ENCODE measurements around the gene SINHCAF. TPM values are rescaled to one million over a fixed set of nuclear protein-coding genes. Genes with fewer than 3 reads are reported as not detected.

Gene SINHCAF
- total RNA-seq, 1 experiment from 2014 or later = 152 TPM

GRCh38 chr12:31355747-31356107, 29.8 kb upstream of the SINHCAF start:
- no peaks in the 10 kb centered on the region for H3K4me1 ChIP-seq (replicated peaks; ENCODE audit: insufficient read depth)

GRCh38 chr12:31353750-31354708, 28.1 kb upstream of the SINHCAF start:
- Histone ChIP-seq H3K27me3 (ENCODE audit: insufficient read depth, low read depth) (no peaks in the 10 kb centered on the region), H2AFZ (0 out of 2 replicates have a peak overlapping the region, but pooled peaks have one; percentile 8), H3K27ac (no peak overlapping the region), H4K20me1 (ENCODE audit: insufficient read depth) (no peaks in the 10 kb centered on the region), H3K4me1 (replicated peaks; ENCODE audit: insufficient read depth) (no peaks in the 10 kb centered on the region), H3K4me2 (no peak overlapping the region), H3F3A (ENCODE audit: insufficient read depth, low read depth) (no peaks in the 10 kb centered on the region), H3K79me2 (ENCODE audit: low read depth) (no peaks in the 10 kb centered on the region), H3K9me2 (ENCODE audit: insufficient read depth) (no peaks in the 10 kb centered on the region), H3K4me3 (no peak overlapping the region), H3K36me3 (ENCODE audit: low read depth) (no peaks in the 10 kb centered on the region), H3K9me3 (ENCODE audit: insufficient read depth, low read depth) (no peaks in the 10 kb centered on the region)
- no peak for DNase-seq
- POLR2A ChIA-PET (ENCODE audit: unreplicated experiment) = no interaction called here
- BruUV-seq (replicated peaks) = no TSS peak
- CTCF ChIA-PET = interaction anchor here (1.6 kb wide), 1 partner anchor 82 kb away, joined by 3 read pairs; no protein-coding TSS in a partner anchor
- TF ChIP-seq, protein P1, sequence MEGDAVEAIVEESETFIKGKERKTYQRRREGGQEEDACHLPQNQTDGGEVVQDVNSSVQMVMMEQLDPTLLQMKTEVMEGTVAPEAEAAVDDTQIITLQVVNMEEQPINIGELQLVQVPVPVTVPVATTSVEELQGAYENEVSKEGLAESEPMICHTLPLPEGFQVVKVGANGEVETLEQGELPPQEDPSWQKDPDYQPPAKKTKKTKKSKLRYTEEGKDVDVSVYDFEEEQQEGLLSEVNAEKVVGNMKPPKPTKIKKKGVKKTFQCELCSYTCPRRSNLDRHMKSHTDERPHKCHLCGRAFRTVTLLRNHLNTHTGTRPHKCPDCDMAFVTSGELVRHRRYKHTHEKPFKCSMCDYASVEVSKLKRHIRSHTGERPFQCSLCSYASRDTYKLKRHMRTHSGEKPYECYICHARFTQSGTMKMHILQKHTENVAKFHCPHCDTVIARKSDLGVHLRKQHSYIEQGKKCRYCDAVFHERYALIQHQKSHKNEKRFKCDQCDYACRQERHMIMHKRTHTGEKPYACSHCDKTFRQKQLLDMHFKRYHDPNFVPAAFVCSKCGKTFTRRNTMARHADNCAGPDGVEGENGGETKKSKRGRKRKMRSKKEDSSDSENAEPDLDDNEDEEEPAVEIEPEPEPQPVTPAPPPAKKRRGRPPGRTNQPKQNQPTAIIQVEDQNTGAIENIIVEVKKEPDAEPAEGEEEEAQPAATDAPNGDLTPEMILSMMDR (conservative IDR thresholded peaks at IDR 0.05) = no peak
- TF ChIP-seq EZH2 (IDR thresholded peaks at IDR 0.05; ENCODE audit: low read depth) = no peak
- intact Hi-C loops (cut with micrococcal nuclease; ENCODE audit: unreplicated experiment) = no loop called here

More at GRCh38 chr12:31355747-31356107, 29.8 kb upstream of the SINHCAF start:
- no peaks in the 10 kb centered on the region for H3K27me3 ChIP-seq (ENCODE audit: insufficient read depth, low read depth)
- H4K20me1 ChIP-seq (ENCODE audit: insufficient read depth) = no peaks in the 10 kb centered on the region
- DNase-seq = no peak
- POLR2A ChIA-PET (ENCODE audit: unreplicated experiment) = no interaction called here
- no peaks in the 10 kb centered on the region for H3K9me2 ChIP-seq (ENCODE audit: insufficient read depth)
- no peaks in the 10 kb centered on the region for H3K36me3 ChIP-seq (ENCODE audit: low read depth)
- intact Hi-C loops (cut with micrococcal nuclease; ENCODE audit: unreplicated experiment) = no loop called here
- no peak for TF ChIP-seq EZH2 (IDR thresholded peaks at IDR 0.05; ENCODE audit: low read depth)
- TF ChIP-seq, protein P1 (conservative IDR thresholded peaks at IDR 0.05) = no peak
- CTCF ChIA-PET = no interaction called here
- no peak overlapping the region for H2AFZ ChIP-seq
- BruUV-seq (replicated peaks) = no TSS peak
- no peak overlapping the region for H3K27ac ChIP-seq
- H3K4me3 ChIP-seq = no peak overlapping the region
- H3F3A ChIP-seq (ENCODE audit: insufficient read depth, low read depth) = no peaks in the 10 kb centered on the region
- H3K9me3 ChIP-seq (ENCODE audit: insufficient read depth, low read depth) = no peaks in the 10 kb centered on the region
- no peaks in the 10 kb centered on the region for H3K79me2 ChIP-seq (ENCODE audit: low read depth)
- H3K4me2 ChIP-seq = no peak overlapping the region

DNA sequence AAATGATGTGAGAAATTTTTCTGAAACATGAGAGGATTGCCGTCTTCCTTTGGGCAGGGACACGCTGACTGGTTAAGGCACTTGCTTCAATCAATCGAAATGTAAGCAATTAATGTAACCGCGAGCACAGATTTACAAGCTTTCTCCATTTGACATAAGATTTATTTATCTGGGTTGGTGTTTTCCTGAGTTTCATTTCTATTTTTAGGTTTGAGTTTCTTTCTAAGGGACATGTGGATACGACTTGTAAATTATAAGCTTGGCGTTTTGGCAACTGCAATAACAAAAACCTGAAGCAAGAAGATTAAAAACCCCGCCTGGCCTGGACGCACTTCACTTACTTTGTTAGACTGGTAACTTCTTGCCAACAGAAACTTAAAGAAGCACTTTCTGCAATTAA, 20.3 kb upstream of the SINHCAF start:
- no peaks in the 10 kb centered on the region for H3K4me1 ChIP-seq (replicated peaks; ENCODE audit: insufficient read depth)
- no peak for DNase-seq
- no peaks in the 10 kb centered on the region for H3K9me3 ChIP-seq (ENCODE audit: insufficient read depth, low read depth)
- H2AFZ ChIP-seq = no peak overlapping the region
- H3K4me3 ChIP-seq = no peak overlapping the region
- no peak overlapping the region for H3K4me2 ChIP-seq
- H3K36me3 ChIP-seq (ENCODE audit: low read depth) = no peaks in the 10 kb centered on the region
- no peaks in the 10 kb centered on the region for H3K27me3 ChIP-seq (ENCODE audit: insufficient read depth, low read depth)
- POLR2A ChIA-PET (ENCODE audit: unreplicated experiment) = no interaction called here
- H3K9me2 ChIP-seq (ENCODE audit: insufficient read depth) = no peaks in the 10 kb centered on the region
- CTCF ChIA-PET = no interaction called here
- intact Hi-C loops (cut with micrococcal nuclease; ENCODE audit: unreplicated experiment) = no loop called here
- no peaks in the 10 kb centered on the region for H3K79me2 ChIP-seq (ENCODE audit: low read depth)
- no TSS peak for BruUV-seq (replicated peaks)
- H3K27ac ChIP-seq = no peak overlapping the region
- no peaks in the 10 kb centered on the region for H3F3A ChIP-seq (ENCODE audit: insufficient read depth, low read depth)
- no peaks in the 10 kb centered on the region for H4K20me1 ChIP-seq (ENCODE audit: insufficient read depth)
- TF ChIP-seq, protein P1 (conservative IDR thresholded peaks at IDR 0.05) = no peak
- TF ChIP-seq EZH2 (IDR thresholded peaks at IDR 0.05; ENCODE audit: low read depth) = no peak

Data from PC-9 (cell line).